Activated T-helper 17 cell treated with anti-CD3 and anti-CD28 coated beads, Interleukin-2, amount 50 U/mL, for 72 hours (primary cell): Measurements from ENCODE around the gene FBXL2. TPM values are rescaled to one million over a fixed set of nuclear protein-coding genes. Genes with fewer than 3 reads are reported as not detected.
"Not testable (repeated sequence)": the region's sequence is repeated elsewhere in the genome, so short reads cannot be mapped to it uniquely, and the experiment has no call there.

Experiments
- ATAC-seq: fragments of 150-1000 bp; cut with Tn5 transposase; replicated peaks from 2 replicates; pipeline ENCODE4 v1.10.0; 2021; ENCODE audit warnings: mild to moderate bottlenecking, moderate library complexity
- H3K27ac Mint-ChIP-seq: one replicate; pipeline ENCODE4 v1.8.0; 2022; ENCODE audit warnings: mixed read lengths
- H3K27me3 Mint-ChIP-seq: one replicate; pipeline ENCODE4 v1.8.0; 2022; ENCODE audit warnings: mixed read lengths
- H3K36me3 Mint-ChIP-seq: one replicate; pipeline ENCODE4 v1.8.0; 2022; ENCODE audit warnings: low read depth, mild to moderate bottlenecking, mixed read lengths
- H3K4me1 Mint-ChIP-seq: one replicate; pipeline ENCODE4 v1.8.0; 2022; ENCODE audit warnings: mixed read lengths
- H3K4me3 Mint-ChIP-seq: one replicate; pipeline ENCODE4 v1.8.0; 2022; ENCODE audit warnings: mild to moderate bottlenecking, mixed read lengths
- H3K9me3 Mint-ChIP-seq: one replicate; pipeline ENCODE4 v1.8.0; 2022; ENCODE audit warnings: mixed read lengths
- total RNA-seq, 2 donors: library from RNA; stranded (reverse); gene quantifications; one replicate each; pipeline ENCODE4 v1.2.3, GENCODE V29; 2022

The FBXL2 gene
- total RNA-seq, 2 donors from 2014 or later: 0.08 to 0.11 TPM

DNA sequence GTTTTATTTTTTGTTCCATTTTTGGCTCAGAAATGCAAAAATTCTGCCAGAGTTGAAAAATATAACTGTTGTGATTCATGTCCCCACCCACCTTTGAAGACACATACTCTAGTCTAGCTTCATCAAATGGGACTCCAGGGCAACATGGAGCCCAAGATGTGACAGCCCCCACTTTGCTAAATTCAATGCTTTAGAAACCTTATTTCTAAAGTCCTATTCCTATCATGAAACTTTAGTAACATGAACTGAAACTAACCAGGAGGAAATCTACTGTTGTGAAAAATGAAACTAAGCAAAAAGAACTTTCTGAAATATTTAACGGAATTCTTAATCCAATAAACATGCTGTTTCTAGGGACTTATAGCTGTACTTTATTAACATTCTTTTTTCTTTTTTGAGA lies 142.7 kb downstream of the FBXL2 start:
- Mint-ChIP-seq H3K4me1 (peaks cover 17% of the 10 kb centered on the region), H3K36me3 (peaks cover 94% of the 10 kb centered on the region), H3K9me3 (no peaks in the 10 kb centered on the region), H3K4me3 (peak overlapping the region; percentile 39), H3K27me3 (no peaks in the 10 kb centered on the region), H3K27ac (peak overlapping the region; percentile 63)
- ATAC-seq: no peak

DNA sequence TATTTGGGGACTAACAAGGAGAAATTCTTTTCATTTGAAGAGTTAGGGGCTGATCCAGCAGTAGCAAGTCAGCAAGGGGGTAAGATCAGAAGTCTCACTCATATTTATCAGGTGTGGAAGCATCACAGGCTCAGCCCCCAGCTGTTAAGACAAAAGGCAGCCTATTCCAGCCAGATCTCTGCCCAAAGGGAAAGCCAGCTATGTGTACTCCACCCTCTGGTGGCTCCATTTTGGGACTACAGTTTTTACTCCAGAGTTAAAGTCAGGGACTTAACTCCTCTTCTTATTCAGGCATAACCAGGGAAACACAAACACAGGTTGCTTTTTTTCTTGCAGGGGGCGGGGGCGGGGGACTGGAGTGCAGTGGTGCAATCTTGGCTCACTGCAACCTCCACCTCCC lies 143.7 kb downstream of the FBXL2 start:
- Mint-ChIP-seq H3K4me1 (peaks cover 17% of the 10 kb centered on the region), H3K36me3 (peaks cover 92% of the 10 kb centered on the region), H3K9me3 (no peaks in the 10 kb centered on the region), H3K4me3 (no peak overlapping the region), H3K27ac (peak overlapping the region; percentile 37), H3K27me3 (no peaks in the 10 kb centered on the region)
- ATAC-seq: no peak

DNA sequence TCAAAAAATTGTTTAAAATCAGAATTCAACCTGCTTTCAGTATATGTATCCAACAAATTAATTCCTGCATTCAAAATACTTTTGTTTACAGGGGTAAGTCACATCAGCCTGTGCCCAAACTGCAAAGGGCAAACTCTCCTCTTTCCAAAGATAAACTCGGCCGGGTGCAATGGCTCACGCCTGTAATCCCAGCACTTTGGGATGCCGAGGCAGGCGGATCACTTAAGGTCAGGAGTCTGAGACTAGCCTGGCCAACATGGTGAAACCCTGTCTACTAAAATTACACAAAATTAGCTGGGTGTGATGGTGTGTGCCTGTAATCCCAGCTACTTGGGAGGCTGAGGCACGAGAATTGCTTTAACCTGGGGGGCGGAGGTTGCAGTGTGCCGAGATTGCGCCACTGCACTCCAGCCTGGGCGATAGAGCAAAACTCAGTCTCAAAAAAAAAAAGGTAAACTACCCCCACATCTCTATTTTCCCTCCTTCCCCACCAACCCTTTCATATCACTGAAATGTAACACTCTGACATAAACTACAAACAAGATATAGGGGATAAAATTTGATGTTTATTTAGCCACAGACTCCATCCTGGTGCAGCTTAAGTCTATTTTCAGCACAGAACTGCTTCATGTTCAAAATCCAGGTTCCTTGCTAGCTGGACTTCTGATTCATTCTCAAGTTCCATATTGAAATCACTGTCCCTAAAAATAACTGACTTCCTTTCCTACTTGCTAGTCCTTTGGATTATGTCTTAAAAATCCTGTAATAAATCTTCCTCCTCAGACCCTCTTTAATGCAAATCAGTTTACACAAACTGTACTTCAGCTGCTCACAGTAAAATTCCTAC lies 147.6 kb downstream of the FBXL2 start:
- Mint-ChIP-seq H3K36me3 (peaks cover 56% of the 10 kb centered on the region), H3K27ac (no peak overlapping the region), H3K4me1 (peaks cover 19% of the 10 kb centered on the region), H3K9me3 (no peaks in the 10 kb centered on the region), H3K4me3 (no peak overlapping the region), H3K27me3 (no peaks in the 10 kb centered on the region)
- no peak for ATAC-seq

DNA sequence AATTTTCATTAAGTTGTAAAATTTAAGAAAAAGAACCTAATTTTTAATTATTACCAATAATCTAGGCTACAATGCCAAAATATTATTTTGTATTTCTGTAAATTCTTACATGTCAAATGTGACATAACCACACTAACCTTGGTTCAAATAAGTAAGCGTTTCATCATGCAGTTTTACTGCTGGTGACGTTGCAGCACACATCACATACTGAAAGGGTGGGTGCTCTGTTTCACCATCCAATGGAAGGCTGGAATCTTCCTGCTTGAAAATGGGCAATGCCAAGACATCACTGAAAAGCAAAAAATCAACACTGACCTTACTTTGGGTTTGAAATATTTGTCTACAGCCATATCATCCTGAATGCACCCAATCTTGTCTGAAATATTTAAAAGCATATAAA lies 148.2 kb downstream of the FBXL2 start:
- no peak overlapping the region for H3K27ac Mint-ChIP-seq
- no peaks in the 10 kb centered on the region for H3K27me3 Mint-ChIP-seq
- no peak for ATAC-seq
- H3K36me3 Mint-ChIP-seq: peaks cover 50% of the 10 kb centered on the region
- H3K9me3 Mint-ChIP-seq: no peaks in the 10 kb centered on the region
- H3K4me3 Mint-ChIP-seq: no peak overlapping the region
- peaks cover 22% of the 10 kb centered on the region for H3K4me1 Mint-ChIP-seq

DNA sequence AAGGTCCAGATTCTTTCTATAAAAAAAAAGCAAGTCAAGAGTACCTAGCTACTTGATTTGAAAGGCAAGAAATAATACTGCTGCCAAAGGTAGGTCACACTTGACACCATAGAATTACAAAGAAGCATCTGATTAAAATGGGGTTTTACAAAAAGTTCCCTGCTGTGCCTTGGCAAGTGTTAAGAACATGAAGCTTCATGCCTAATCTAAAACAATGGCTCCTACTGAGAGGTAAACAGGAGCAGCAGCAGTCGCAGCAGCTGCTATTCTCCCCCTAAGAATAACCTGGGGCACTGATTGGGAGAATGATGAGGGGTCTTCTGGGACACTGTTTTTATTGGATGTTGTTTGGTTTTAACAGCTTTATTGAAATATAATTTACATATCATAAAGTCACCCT lies 148.8 kb downstream of the FBXL2 start:
- ATAC-seq: no peak

DNA sequence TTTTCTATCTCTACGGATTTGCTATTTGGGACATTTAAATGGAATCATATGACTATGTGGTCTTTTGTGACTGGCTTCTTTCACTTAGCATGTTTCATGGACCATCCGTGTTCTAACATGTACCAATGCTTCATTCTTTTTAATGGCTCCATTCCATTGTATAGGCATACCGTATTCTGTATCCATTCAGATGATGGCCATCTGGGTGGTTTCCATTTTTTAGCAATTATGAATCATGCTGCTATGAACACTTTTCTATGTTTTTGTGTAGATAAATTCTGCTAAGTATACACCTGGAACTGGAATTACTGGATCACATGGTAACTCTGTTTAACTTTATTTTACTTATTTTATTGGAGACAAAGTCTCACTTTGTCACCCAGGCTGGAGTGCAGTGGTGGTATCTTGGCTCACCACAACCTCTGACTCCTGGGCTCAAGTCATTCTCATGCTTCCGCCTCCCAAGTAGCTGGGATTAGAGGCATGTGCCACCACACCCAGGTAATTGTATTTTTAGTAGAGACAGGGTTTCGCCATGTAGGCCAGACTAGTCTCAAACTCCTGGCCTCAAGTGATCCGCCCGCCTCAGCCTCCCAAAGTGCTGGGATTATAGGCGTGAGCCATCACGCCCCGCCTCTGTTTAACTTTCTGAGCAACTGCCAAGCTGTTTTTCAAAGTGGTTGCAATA lies 149.5 kb downstream of the FBXL2 start:
- H3K36me3 Mint-ChIP-seq: peaks cover 48% of the 10 kb centered on the region
- H3K27ac Mint-ChIP-seq: no peak overlapping the region
- no peaks in the 10 kb centered on the region for H3K27me3 Mint-ChIP-seq
- ATAC-seq: no peak
- H3K4me3 Mint-ChIP-seq: no peak overlapping the region
- H3K9me3 Mint-ChIP-seq: no peaks in the 10 kb centered on the region
- peaks cover 35% of the 10 kb centered on the region for H3K4me1 Mint-ChIP-seq

More for the DNA sequence above, 148.8 kb downstream of the FBXL2 start:
- H3K27me3 Mint-ChIP-seq: no peaks in the 10 kb centered on the region
- H3K27ac Mint-ChIP-seq: no peak overlapping the region
- H3K4me1 Mint-ChIP-seq: peaks cover 28% of the 10 kb centered on the region
- no peaks in the 10 kb centered on the region for H3K9me3 Mint-ChIP-seq
- H3K36me3 Mint-ChIP-seq: peaks cover 48% of the 10 kb centered on the region
- no peak overlapping the region for H3K4me3 Mint-ChIP-seq

DNA sequence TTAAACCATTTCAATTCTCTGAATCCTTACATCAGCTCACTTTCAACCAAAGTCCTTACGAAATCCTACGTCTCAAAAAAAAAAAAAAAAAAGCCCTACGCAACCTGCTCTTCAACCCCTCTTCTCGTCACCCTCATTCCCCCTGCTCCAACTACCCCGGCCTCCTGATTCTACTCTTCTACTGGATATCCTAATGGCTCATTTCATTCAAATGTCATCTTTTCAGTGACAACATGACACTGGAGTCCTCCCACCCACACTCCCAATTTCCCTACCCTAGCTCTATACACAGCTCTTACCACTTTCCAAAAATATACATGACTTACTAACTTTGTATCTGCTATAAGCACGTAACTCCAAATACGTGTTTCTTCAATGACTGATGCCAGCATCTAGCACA lies 151.5 kb downstream of the FBXL2 start:
- no peak for ATAC-seq

DNA sequence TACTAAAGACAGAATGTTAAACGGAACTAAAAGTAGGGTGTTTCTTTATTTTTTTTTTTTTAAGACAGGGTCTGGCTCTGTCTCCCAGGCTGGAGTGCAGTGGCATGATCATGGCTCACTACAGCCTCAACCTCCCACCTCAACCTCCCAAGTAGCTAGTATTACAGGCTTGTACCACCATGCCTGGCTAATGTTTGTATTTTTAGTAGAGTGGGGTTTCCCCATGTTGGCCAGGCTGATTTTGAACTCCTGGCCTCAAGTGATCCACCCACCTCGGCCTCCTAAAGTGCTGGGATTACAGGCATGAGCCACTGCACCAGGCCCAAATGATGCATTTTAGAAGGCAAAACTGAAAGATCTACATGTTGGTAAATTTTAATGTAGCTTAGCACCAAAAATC lies 152.1 kb downstream of the FBXL2 start:
- H3K27me3 Mint-ChIP-seq, ATAC-seq, H3K9me3 Mint-ChIP-seq: not testable (repeated sequence)
- Mint-ChIP-seq H3K4me3 (peak overlapping the region; percentile 56), H3K27ac (peak overlapping the region; percentile 73), H3K4me1 (peaks cover 43% of the 10 kb centered on the region), H3K36me3 (peaks cover 27% of the 10 kb centered on the region)

More for the DNA sequence above, 151.5 kb downstream of the FBXL2 start:
- Mint-ChIP-seq H3K4me1 (peaks cover 41% of the 10 kb centered on the region), H3K9me3 (no peaks in the 10 kb centered on the region), H3K4me3 (peak overlapping the region; percentile 2), H3K27ac (peak overlapping the region; percentile 73), H3K36me3 (peaks cover 32% of the 10 kb centered on the region), H3K27me3 (no peaks in the 10 kb centered on the region)

DNA sequence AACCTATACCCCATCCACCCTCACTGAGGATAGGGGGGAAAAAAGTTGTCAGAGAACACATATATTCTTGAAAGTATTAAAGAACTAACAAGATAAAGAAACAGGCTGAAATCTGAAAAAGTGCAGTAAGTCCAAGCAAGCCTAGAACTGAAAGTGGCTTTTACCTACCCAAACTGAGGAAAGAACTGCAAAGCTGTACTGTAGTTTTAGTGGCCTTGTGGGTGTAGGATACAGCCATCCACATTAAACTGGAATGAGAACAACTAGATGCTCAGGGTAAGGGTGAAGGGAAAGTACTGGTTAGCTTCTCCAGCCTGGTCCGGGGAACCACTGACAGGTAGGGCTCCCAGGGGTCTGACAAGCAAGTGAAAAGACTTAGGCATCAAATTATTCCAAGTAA lies 152.8 kb downstream of the FBXL2 start:
- Mint-ChIP-seq H3K36me3 (peaks cover 19% of the 10 kb centered on the region), H3K4me1 (peaks cover 43% of the 10 kb centered on the region), H3K27ac (peak overlapping the region; percentile 73), H3K9me3 (no peaks in the 10 kb centered on the region), H3K27me3 (no peaks in the 10 kb centered on the region), H3K4me3 (peak overlapping the region; percentile 56)
- peak; percentile 47 for ATAC-seq

DNA sequence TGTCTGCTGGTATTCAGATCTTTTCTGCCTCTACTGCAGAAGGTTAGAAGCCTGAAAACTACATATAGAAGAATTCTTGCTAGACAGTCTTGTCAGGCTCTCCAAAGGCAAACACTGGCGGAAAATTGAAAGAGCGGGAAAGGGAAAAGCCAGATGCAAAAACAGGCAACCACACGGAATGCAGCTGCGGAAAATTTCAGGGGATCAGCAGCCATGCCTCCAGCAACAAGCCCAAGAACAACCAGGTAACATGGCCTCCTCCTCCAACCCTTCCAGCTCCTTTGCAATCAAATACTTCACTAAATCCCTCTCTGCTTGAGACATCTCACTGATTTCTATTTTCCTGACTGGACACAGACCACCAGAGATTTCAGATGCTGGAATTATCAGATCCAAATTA lies 153.3 kb downstream of the FBXL2 start:
- peak overlapping the region; percentile 73 for H3K27ac Mint-ChIP-seq
- peaks cover 45% of the 10 kb centered on the region for H3K4me1 Mint-ChIP-seq
- no peaks in the 10 kb centered on the region for H3K27me3 Mint-ChIP-seq
- no peak for ATAC-seq
- peak overlapping the region; percentile 56 for H3K4me3 Mint-ChIP-seq
- peaks cover 14% of the 10 kb centered on the region for H3K36me3 Mint-ChIP-seq
- H3K9me3 Mint-ChIP-seq: no peaks in the 10 kb centered on the region

DNA sequence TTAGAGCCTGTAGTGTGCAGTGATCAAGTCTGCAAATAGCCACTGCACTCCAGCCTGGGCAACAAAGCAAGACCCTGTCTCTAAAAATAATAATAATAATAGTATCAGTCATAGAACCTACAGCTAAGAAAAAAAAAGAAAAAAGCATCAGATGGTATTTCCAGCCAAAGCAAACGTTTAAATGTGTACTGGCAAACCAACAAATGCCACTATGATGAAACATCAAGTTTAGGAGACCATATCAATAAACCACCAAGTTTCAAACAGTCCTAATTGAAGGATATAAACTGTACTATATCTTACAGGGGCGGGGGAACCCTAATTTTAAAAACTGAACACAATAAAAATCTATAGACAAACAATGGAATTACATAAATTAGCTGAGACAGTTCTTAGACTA lies 156.6 kb downstream of the FBXL2 start:
- no peak for ATAC-seq
- H3K9me3 Mint-ChIP-seq: no peaks in the 10 kb centered on the region
- no peaks in the 10 kb centered on the region for H3K27me3 Mint-ChIP-seq
- H3K4me1 Mint-ChIP-seq: peaks cover 61% of the 10 kb centered on the region
- peak overlapping the region; percentile 33 for H3K4me3 Mint-ChIP-seq
- peaks cover 29% of the 10 kb centered on the region for H3K36me3 Mint-ChIP-seq
- peak overlapping the region; percentile 38 for H3K27ac Mint-ChIP-seq

Other genes starting within 250 kb of the FBXL2 start
- 100 to 1,000 TPM in 1 of 2 donors, 10 to 100 TPM in 1; 54.5 to 121 TPM for gene GLB1, start 180.3 kb upstream of the FBXL2 start, total RNA-seq
- gene TMPPE, start 180.3 kb upstream of the FBXL2 start, total RNA-seq: 10 to 100 TPM in 1 of 2 donors, 1 to 10 TPM in 1; 8.8 to 12.7 TPM
- 10 to 100 TPM; 38.2 to 60.7 TPM for gene CRTAP, start 163.4 kb upstream of the FBXL2 start, total RNA-seq
- gene SUSD5, start 58.6 kb upstream of the FBXL2 start, total RNA-seq: not detected
- 10 to 100 TPM; 47.7 to 79.3 TPM for gene UBP1, start 163.0 kb downstream of the FBXL2 start, total RNA-seq